ENCODE measurements around the gene CAPNS1. TPM values are rescaled to one million over a fixed set of nuclear protein-coding genes. Genes with fewer than 3 reads are reported as not detected.

The CAPNS1 gene
- total and polyA plus RNA-seq, 2 of the 4 experiments (the other 2 are of a cell fraction), result 436 to 988 TPM

DNA sequence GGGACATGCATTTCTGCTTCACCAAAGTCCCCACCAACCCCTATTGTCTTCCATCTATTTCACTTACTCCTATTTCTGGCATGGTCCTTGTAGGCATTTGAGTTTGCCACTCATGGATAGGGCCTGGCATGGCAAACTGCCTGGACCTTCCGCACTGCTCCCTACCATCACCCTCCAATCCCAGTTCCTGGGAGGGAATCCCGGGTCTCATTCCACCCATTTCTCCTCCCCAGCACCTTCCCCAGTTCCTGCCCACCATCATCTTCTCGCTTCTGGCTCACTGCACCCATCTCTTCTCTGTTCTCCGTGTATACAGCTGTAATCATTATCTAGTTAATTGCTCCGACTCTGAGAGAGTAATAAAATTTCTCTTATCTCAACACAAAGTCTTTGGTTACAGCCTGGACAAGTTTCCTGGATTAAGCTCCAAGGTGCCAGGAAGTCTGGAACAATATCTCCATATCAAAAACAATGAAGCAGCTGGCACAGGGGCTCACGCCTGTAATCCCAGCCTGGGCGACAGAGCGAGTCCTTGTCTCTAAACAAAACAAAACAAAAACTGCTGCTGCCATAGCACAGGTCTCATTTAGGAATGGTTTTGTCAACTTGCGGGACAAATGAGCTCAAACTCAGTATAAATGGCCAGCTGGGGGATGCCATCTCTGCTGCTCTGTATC, 29.4 kb downstream of the CAPNS1 start:
- H2AK9ac ChIP-seq (replicated peaks; ENCODE audit: low read depth, low read length, poor library complexity), result no peak overlapping the region
- BruUV-seq (replicated peaks), result no TSS peak
- no peak overlapping the region for H3K23ac ChIP-seq (ENCODE audit: low read depth, low read length)
- H3K4ac ChIP-seq (ENCODE audit: low read depth, low read length), result no peak overlapping the region
- no peak overlapping the region for H4K5ac ChIP-seq (ENCODE audit: low read depth, low read length)
- H3K4me2 ChIP-seq (ENCODE audit: low read depth, low read length), result no peak overlapping the region
- WGBS, 2 experiments (ENCODE audit: extremely low coverage in 2 of 2, insufficient read length in 1 of 2), result 58% methylated on average over 4 of the region's 9 CpGs; no CpG with 5 or more reads in 1 of the 2 experiments
- TF ChIP-seq MAFK (IDR thresholded peaks at IDR 0.05; ENCODE audit: low read depth, low read length) (no peak), USF2 (IDR thresholded peaks at IDR 0.05; ENCODE audit: low read depth, low read length) (no peak), ELK1 (IDR thresholded peaks at IDR 0.05; ENCODE audit: borderline replicate concordance, low read depth, low read length) (no peak), CHD1 (IDR thresholded peaks at IDR 0.05; ENCODE audit: low read depth, low read length) (no peak), NFE2L2 (IDR thresholded peaks at IDR 0.05; ENCODE audit: low read depth, low read length) (no peak), CEBPB (IDR thresholded peaks at IDR 0.05; ENCODE audit: low read depth, low read length) (no peak), RAD21 (IDR thresholded peaks at IDR 0.05; ENCODE audit: low read length) (no peak), MXI1 (IDR thresholded peaks at IDR 0.05; ENCODE audit: borderline replicate concordance, low read depth, low read length) (no peak), BHLHE40 (IDR thresholded peaks at IDR 0.05; ENCODE audit: low read depth, low read length) (no peak), POLR2A (IDR thresholded peaks at IDR 0.05; ENCODE audit: low read depth, low read length) (no peak), RFX5 (IDR thresholded peaks at IDR 0.05; ENCODE audit: low read depth, low read length) (no peak), FOS (IDR thresholded peaks at IDR 0.05; ENCODE audit: low read depth, low read length) (no peak), MAZ (IDR thresholded peaks at IDR 0.05; ENCODE audit: borderline replicate concordance, low read depth, low read length) (no peak)
- TF ChIP-seq, protein P1, sequence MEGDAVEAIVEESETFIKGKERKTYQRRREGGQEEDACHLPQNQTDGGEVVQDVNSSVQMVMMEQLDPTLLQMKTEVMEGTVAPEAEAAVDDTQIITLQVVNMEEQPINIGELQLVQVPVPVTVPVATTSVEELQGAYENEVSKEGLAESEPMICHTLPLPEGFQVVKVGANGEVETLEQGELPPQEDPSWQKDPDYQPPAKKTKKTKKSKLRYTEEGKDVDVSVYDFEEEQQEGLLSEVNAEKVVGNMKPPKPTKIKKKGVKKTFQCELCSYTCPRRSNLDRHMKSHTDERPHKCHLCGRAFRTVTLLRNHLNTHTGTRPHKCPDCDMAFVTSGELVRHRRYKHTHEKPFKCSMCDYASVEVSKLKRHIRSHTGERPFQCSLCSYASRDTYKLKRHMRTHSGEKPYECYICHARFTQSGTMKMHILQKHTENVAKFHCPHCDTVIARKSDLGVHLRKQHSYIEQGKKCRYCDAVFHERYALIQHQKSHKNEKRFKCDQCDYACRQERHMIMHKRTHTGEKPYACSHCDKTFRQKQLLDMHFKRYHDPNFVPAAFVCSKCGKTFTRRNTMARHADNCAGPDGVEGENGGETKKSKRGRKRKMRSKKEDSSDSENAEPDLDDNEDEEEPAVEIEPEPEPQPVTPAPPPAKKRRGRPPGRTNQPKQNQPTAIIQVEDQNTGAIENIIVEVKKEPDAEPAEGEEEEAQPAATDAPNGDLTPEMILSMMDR (conservative IDR thresholded peaks at IDR 0.05; ENCODE audit: low read depth, low read length), result no peak
- H3K27ac ChIP-seq (ENCODE audit: insufficient read depth, low read length), result no peak overlapping the region
- no peak overlapping the region for H2BK15ac ChIP-seq (ENCODE audit: low read depth, low read length)
- H2BK20ac ChIP-seq (ENCODE audit: low read depth, low read length), result no peak overlapping the region
- H3K4me1 ChIP-seq (ENCODE audit: control insufficient read depth, insufficient read depth, low read length), result peaks cover 4% of the 10 kb centered on the region; the same call in 1 of the 2 replicates
- H4K8ac ChIP-seq (ENCODE audit: low read depth in 2 of 2, low read length in 2 of 2), result no peak overlapping the region
- dilution Hi-C loops (cut with HindIII; ENCODE audit: low sequenced_read_pairs, unreplicated experiment), result no loop called here
- no peaks in the 10 kb centered on the region for H3K27me3 ChIP-seq (ENCODE audit: control insufficient read depth, insufficient read depth, low read length)
- no peaks in the 10 kb centered on the region for H3K9me1 ChIP-seq (ENCODE audit: insufficient read depth, low read length)
- H3K4me3 ChIP-seq (ENCODE audit: insufficient read depth, low read depth, low read length), result no peak overlapping the region
- H4K20me1 ChIP-seq (ENCODE audit: insufficient read depth, low read length), result no peaks in the 10 kb centered on the region
- no peak overlapping the region for H2AFZ ChIP-seq (replicated peaks; ENCODE audit: low read length, poor library complexity)
- ChIA-PET CTCF (interaction anchor here (0.7 to 3.8 kb wide), 3 partner anchors 16 to 108 kb away, joined by 4 to 20 read pairs (median 4); no protein-coding TSS in a partner anchor), POLR2A (ENCODE audit: unreplicated experiment) (interaction anchor here (0.5 kb wide), 1 partner anchor 116 kb away, joined by 5 read pairs; no protein-coding TSS in a partner anchor)
- no peaks in the 10 kb centered on the region for H3K79me1 ChIP-seq (ENCODE audit: low read depth in 1 of 2, low read length in 2 of 2)
- no peaks in the 10 kb centered on the region for H3K9me3 ChIP-seq (ENCODE audit: control insufficient read depth, insufficient read depth, low read length)
- no peak overlapping the region for H3K56ac ChIP-seq (ENCODE audit: extremely low read depth, insufficient read depth, low read length)
- no peak overlapping the region for H3K9ac ChIP-seq (ENCODE audit: low read depth, low read length)
- in situ Hi-C loops (cut with MboI; ENCODE audit: low sequenced_read_pairs), result no loop called here
- intact Hi-C loops (cut with micrococcal nuclease), result no loop called here
- no peak overlapping the region for H4K91ac ChIP-seq (ENCODE audit: insufficient read depth, low read depth, low read length)
- H3K18ac ChIP-seq (ENCODE audit: low read depth, low read length), result no peak overlapping the region
- H2AK5ac ChIP-seq (ENCODE audit: low read depth, low read length), result no peak overlapping the region
- no peak overlapping the region for H2BK120ac ChIP-seq (ENCODE audit: low read depth, low read length)
- no peak overlapping the region for H2BK5ac ChIP-seq (ENCODE audit: low read depth, low read length, poor library complexity, severe bottlenecking)
- no peak overlapping the region for H3K14ac ChIP-seq (replicated peaks; ENCODE audit: low read depth, low read length)
- DNase-seq (no peak), ATAC-seq (ENCODE audit: low read depth) (no peak)
- H3K36me3 ChIP-seq (ENCODE audit: control insufficient read depth, insufficient read depth, low read length), result 0 out of 2 replicates have a peak, but pooled peaks cover 2% of the 10 kb centered on the region
